GM12801 (cell line): Measurements from ENCODE around the gene ARHGEF37.

ENCODE experiments used
- CTCF ChIP-seq: IDR thresholded peaks from one replicate; pipeline ENCODE4 v1.5.1; 2011; ENCODE audit warnings: control low read depth; ENCODE audit not compliant: insufficient read length; ENCODE audit errors: extremely low read depth

ARHGEF37 gene

GRCh38 chr5:149597618-149598017 lies 16.3 kb downstream of the ARHGEF37 start:
- no peak for TF ChIP-seq CTCF

- TF ChIP-seq CTCF: no peak
These were observed 17.7 kb downstream of the ARHGEF37 start for GRCh38 chr5:149598966-149599365.

GRCh38 chr5:149599375-149599774 lies 18.1 kb downstream of the ARHGEF37 start:
- no peak for TF ChIP-seq CTCF

GRCh38 chr5:149600932-149601331 lies 19.6 kb downstream of the ARHGEF37 start:
- TF ChIP-seq CTCF: no peak

GRCh38 chr5:149603210-149603609 lies 21.9 kb downstream of the ARHGEF37 start:
- TF ChIP-seq CTCF: no peak

GRCh38 chr5:149603920-149604319 lies 22.6 kb downstream of the ARHGEF37 start:
- no peak for TF ChIP-seq CTCF

- TF ChIP-seq CTCF: no peak
These were observed 23.0 kb downstream of the ARHGEF37 start for GRCh38 chr5:149604321-149604720.
